ENCODE results near the gene CFAP46.

- TF ChIP-seq POLR2A (IDR thresholded peaks at IDR 0.05) (no peak), CTCF (IDR thresholded peaks at IDR 0.05) (no peak)
Observed at GRCh38 chr10:132974886-132975830, 32.8 kb upstream of the CFAP46 start.

All from lower leg skin (tissue), 3 donors.